Stimulated activated CD8-positive, alpha-beta memory T cell treated with anti-CD3 and anti-CD28 coated beads, Interleukin-12 subunit alpha, Interleukin-12 subunit beta, amount 100 ng/mL, for 4 hours (primary cell): ENCODE results near the gene YY1AP1.
"Not testable (repeated sequence)": the region's sequence is repeated elsewhere in the genome, so short reads cannot be mapped to it uniquely, and the experiment has no call there.

ENCODE experiments used
- DNase-seq: peaks from one replicate; pipeline ENCODE4 v3.0.0-alpha.2; 2020; ENCODE audit warnings: low read depth

YY1AP1 gene

DNA sequence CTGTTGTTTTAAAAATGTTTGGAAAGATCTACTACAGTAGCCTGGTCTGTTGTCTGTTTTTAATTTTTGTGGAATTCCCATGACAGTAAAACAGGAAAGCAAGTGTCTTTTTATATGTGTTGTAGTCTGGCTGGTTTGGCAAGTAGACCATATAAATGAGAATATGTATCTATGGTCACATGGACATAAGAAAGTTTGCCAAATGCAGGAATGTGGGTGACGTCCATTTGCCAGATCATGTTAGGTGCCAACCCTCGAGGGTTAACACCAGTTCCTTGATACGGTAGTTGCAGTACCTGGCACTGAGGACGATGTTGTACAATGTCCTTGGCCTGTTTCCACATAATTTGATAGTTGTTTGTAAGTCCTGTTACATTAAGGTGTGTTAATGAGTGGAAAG, 6.5 kb upstream of the YY1AP1 start:
- DNase-seq: no peak

- DNase-seq: no peak
Observed at GRCh38 chr1:155694167-155694566, 5.6 kb upstream of the YY1AP1 start.

DNA sequence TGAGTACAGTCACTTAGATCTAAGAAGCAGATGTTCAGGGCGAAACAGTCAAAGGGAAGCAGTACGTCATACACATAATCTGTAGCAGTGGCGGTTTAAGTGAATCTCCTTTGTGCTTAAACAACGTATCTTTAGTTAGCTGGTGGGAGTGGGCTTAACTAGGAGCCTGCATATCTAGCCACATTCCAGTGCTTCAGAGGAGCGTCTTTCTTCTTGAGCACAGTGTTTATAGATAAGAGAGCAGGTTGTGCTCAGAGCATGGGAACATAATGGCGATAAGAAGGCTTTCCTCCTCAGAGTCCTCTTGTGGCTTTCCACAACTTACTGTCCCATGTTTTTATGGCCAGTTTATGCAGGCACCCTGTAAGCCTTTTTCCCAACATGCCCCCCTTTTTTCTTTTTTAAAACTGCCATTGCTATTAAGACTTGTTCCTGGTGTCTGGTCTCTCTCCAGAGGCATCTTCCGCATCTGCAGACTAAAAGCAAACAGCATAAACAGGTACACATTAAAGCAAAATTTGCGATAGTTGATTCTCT, 3.5 kb upstream of the YY1AP1 start:
- DNase-seq: no peak

- DNase-seq: not testable (repeated sequence)
Observed at GRCh38 chr1:155689081-155689607, 570 bp upstream of the YY1AP1 start, which contains the start of gene DAP3. Gene DAP3, plus strand, starts transcription at chr1:155689091. Its CDS starts 20,689 bp downstream, at chr1:155709780.

DNA sequence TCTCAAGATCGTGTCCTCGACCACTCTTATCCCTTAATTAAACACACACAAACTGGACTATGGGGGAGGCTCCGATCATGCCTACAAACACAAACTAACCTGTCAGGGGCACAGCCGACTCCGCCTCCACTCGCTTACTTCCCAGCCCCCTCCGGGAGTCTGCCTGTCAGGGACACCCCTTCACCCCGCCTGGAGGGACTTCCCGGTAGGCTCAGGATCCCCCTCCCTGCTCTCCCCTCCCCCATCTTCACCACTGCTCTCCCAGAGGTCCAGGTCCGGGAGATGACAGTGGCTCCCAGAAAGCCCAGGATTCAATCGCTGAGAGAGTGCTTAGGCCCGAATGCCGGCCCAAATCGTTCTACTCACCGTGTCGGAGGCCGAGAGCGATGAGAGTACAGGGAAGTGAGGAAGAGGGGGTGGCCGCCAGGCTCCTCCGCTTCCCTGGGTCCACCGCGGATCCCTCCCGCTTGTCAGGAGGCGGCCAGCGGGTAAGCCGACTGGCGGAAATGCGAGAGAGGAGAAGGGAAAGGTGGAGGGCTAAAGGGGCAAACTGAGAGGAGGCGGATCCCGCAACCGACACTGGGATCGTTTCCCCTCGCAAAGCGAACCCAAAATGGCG, 760 bp downstream of the YY1AP1 start:
- DNase-seq: not testable (repeated sequence)

GRCh38 chr1:155681776-155682175, 6.8 kb downstream of the YY1AP1 start:
- no peak for DNase-seq

- no peak for DNase-seq
Observed at GRCh38 chr1:155680531-155680930, 8.0 kb downstream of the YY1AP1 start.

DNA sequence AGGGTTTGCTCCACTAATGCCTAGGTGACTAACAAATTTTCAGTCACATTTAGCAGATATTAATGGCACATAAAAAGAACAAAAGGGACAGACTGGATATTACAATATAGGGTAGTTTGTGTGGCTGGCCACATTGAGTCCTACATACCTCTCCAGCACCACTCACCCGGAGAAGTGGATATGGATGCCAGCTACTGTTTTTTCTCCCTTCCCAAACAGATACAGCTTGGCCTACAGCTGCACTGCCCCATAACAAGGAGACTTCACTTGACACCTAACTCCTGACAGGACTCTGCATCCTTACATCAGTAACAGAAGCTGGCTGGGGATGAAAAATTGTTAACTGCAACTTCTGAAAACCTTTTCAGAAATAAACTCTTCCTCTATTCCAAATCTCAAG, 9.6 kb downstream of the YY1AP1 start:
- DNase-seq: not testable (repeated sequence)

GRCh38 chr1:155678027-155678426, 10.5 kb downstream of the YY1AP1 start:
- no peak for DNase-seq

DNA sequence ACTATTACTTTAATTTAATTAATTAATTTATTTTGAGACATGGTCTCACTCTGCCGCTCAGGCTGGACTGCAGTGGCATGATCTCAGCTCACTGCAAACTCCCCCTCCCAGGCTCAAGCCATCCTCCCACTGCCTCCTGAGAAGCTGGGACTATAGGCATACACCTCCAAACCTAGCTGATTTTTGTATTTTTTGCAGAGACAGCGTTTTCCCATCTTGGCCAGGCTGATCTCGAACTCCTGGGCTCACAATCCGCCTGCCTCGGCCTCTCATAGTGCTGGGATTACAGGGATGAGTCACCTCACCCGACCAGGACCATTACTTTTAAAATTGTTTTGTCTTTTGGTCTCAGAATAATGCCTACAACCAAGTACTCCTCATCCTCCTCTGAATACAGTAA, 15.6 kb downstream of the YY1AP1 start:
- no peak for DNase-seq

DNA sequence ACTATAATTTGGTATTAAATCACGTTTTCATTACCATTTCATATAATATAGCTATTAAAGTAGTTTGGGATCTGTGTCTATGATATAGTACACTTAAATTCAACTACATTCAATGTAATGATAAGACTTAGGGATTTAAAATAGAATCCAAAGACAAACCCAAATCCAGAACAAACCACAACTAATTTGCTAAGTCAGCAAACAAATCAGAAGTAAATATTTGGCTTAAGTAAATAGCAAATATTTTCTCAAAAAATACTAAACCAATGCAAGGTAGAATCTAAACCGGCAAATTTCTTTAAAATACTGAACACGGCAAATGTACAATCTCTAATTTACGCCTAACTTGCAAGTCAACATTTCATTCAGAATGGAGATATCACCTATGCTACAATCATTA, 16.8 kb downstream of the YY1AP1 start:
- no peak for DNase-seq

GRCh38 chr1:155669233-155670162, 19.1 kb downstream of the YY1AP1 start:
- no peak for DNase-seq

- not testable (repeated sequence) for DNase-seq
Observed at GRCh38 chr1:155661239-155661638, 27.3 kb downstream of the YY1AP1 start.

- no peak for DNase-seq
Observed at GRCh38 chr1:155657463-155657862, 31.1 kb downstream of the YY1AP1 start.

- DNase-seq: no peak
Observed at GRCh38 chr1:155652951-155653350, 35.6 kb downstream of the YY1AP1 start.

DNA sequence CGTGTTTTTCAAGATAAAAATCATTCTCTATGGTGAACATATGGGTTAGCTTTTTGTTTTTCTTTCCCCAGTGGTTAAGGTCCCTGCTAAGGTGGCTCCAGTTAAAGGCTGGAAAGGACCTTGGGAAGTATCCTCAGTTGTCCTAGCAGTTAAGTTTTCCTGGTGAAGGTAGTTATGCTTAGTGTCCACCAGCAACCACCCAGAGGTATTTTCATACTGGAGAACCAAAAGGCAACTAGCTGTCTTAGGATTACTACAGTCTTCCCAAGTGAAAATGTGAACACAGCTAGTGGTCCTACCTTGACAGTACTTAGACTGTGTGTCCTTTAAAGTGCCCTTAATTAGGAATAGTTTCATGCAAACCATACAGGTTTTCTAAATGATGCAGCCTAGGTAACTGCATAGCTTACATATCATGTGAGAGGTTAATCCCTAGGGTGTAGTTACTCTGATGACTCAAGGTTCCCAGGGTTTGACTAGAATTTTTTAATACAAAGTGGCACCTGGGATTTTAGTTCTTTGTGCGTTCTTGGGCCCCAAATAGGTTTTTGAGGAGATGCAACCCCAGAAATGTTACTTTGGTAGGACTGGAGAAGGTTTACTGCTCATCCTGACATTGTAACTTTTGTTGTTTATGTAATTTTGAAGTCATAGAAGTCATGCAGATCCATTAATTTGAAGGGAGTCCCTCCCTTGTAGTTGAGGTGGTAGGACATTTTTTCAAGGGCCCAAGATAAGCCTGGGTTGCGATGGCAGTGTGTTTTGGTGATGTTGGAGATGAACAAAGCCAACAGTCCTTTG, 36.5 kb downstream of the YY1AP1 start:
- no peak for DNase-seq

DNA sequence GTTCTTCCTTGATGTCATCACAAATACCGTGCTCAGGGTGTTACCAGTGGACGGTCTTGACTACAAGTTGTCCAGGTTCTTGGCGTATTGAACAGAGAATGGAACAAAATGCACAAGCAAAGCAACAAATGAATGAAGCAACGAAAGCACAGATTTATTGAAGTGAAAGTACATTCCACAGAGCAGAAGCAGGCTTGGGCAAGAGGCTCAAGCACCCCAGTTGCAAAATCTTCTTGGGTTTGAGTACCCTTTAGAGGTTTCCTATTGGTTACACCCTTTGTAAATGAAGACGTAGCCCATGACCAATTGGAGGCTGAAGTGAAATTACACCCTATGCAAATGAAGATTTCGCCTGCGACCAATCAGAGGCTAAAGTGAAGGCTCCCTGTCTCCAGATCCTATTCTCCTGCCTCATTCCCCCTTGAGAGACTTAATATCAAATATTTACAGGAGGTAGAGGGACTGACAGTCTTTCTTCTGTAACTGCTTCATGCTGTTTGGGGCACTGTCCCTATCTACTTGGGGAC, 38.3 kb downstream of the YY1AP1 start:
- no peak for DNase-seq

DNA sequence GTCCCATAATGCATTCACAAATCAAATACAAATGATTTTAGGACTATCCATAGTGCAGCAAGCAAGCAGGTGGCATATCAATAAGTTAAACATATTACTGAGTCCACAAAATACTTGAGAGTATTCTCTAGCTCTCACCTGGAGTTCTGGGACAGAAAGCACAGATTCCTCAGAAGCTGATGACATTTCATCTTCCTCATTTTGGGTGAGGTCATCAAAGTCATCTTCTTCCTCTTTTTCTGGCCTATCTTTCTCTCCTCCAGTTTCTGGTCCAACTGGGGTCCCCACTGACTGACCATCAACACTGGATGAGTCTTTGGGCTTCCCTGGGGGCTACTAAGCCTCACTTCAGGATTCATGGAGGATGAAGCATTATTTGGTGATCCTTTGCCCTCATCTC, 38.9 kb downstream of the YY1AP1 start:
- no peak for DNase-seq

DNA sequence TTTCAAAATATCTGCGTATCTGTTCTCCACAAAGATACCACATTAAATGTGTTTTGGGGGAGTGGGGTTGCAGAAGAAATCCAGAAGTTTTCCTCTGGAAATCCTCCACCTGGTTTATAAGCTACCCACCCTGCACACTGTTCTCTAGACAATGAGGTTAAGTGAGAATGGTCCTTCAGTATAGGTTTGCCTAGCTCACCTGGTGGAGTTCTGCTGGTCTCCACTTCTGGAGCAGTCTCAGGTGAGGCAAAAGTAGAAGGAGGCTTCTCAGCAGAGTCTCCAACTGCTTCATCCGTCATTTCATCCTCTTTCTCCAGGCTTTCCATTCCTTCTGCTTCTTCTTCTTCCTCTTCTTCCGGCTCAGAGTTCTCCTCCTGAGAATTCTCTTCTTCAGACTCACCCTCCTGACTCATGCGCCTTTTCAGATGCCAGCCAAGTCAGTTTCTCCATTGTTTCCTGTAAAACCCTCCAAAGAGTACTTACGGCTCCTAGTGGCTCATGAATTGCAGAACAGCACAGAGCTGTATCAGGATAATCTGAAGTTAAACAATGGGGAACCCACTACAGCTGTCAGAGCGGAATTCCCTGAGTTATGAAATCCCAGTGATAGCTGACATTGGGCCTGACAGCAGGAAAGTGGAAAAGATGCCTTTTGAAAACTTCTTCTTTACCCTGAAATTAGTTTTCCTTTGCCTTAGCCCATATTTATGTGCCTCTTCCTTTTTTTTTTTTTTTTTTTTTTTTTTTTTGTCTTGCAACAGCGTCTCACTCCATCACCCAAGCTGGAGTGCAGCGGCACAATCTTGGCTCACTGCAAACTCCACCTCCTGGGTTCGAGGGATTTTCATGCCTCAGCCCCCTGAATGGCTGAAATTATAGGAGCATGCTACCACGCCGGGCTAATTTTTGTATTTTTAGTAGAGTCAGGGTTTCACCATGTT, 40.1 kb downstream of the YY1AP1 start:
- DNase-seq: no peak

DNA sequence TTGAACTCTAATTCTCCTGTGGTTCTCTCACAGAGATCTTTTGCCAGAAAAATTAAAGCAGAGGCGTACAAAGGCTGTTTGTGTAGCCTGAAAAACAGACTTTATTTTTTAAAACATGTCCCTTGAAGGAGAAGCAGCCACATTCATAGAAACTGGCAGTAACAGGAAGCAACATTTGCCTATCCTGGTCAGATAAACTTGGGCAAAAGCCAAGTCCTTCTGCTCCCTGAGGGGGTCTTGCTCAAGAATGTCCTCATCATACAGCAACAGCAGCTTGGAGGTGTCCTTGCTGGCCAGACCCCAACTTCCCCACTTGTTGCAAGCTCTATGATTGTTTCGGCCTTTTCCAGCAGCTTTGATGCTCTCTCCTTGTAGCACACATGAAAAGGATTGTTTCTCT, 42.3 kb downstream of the YY1AP1 start:
- DNase-seq: no peak

GRCh38 chr1:155645648-155646047, 42.9 kb downstream of the YY1AP1 start:
- DNase-seq: no peak
